SK-N-SH treated with all-trans-retinoic acid at 6 μM for 48 hours (cell line): Measurements from ENCODE around the gene MX2.

Source experiments
- GLIS3 ChIP-seq: fragments of 250-450 bp; sonication (Bioruptor Pico); IDR thresholded peaks from 2 replicates; pipeline ENCODE4 v1.5.0; 2020; ENCODE audit warnings: mild to moderate bottlenecking, moderate library complexity
- ISL1 ChIP-seq: fragments of 250-450 bp; sonication (Bioruptor Pico); IDR thresholded peaks from 2 replicates; pipeline ENCODE4 v2.1.2; 2022; ENCODE audit warnings: mild to moderate bottlenecking, moderate library complexity
- RARB ChIP-seq: fragments of 250-450 bp; sonication (Bioruptor Pico); IDR thresholded peaks from 2 replicates; pipeline ENCODE4 v1.8.0; 2021; ENCODE audit warnings: mild to moderate bottlenecking, moderate library complexity
- ZNF70 ChIP-seq: fragments of 450-650 bp; formaldehyde crosslinking; IDR thresholded peaks from 2 replicates; pipeline ENCODE4 v1.5.0; 2020; ENCODE audit warnings: mild to moderate bottlenecking, moderate library complexity
- TF ChIP-seq, protein P1 (sequence below): fragments of 250-450 bp; sonication (Bioruptor Pico); IDR thresholded peaks from 2 replicates; pipeline ENCODE4 v1.5.1; 2020; ENCODE audit warnings: low read depth, mild to moderate bottlenecking, moderate library complexity
- TF ChIP-seq, protein P2 (sequence below): fragments of 250-450 bp; sonication (Bioruptor Pico); IDR thresholded peaks from 2 replicates; pipeline ENCODE4 v1.5.0; 2020; ENCODE audit warnings: mild to moderate bottlenecking, moderate library complexity

DNA sequence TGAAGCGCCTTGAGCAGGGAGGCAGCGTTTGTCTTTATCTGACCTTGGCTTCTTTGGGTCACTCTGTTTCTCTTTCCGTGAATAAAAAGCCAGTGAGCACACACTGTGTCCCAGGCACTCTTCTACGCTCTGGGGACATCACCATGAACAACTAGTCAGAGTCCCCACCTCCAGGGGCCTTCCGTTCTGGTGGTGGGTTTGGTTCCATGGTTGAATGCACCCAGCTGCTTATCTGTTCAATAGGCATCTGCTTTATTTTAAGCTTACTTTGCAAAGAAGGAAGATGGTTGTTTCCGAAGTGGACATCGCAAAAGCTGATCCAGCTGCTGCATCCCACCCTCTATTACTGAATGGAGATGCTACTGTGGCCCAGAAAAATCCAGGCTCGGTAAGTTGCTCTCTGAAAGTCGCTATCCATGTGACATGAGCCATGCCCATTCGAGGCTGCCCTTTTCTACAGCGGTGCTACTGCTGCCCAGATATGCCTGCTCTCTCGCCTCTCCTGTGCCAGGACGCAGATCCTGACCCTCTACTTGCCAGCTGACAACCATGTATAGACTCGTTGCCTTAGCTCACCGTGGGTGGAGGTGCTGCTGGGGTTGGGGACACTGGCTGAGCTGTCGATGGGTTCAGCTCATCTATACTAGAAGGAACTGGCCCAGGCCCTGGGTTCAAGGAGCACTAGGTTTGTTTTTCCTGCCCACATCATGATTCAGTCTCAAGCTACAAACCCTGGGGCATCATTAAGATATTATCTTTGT is 70.1 kb downstream of the MX2 start:
- TF ChIP-seq GLIS3 (CRISPR knock-in tag) (no peak), ISL1 (no peak), RARB (CRISPR knock-in tag) (no peak), ZNF70 (no peak)
- TF ChIP-seq, protein P1, sequence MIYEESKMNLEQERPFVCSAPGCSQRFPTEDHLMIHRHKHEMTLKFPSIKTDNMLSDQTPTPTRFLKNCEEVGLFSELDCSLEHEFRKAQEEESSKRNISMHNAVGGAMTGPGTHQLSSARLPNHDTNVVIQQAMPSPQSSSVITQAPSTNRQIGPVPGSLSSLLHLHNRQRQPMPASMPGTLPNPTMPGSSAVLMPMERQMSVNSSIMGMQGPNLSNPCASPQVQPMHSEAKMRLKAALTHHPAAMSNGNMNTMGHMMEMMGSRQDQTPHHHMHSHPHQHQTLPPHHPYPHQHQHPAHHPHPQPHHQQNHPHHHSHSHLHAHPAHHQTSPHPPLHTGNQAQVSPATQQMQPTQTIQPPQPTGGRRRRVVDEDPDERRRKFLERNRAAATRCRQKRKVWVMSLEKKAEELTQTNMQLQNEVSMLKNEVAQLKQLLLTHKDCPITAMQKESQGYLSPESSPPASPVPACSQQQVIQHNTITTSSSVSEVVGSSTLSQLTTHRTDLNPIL (CRISPR knock-in tag), result no peak
- TF ChIP-seq, protein P2, sequence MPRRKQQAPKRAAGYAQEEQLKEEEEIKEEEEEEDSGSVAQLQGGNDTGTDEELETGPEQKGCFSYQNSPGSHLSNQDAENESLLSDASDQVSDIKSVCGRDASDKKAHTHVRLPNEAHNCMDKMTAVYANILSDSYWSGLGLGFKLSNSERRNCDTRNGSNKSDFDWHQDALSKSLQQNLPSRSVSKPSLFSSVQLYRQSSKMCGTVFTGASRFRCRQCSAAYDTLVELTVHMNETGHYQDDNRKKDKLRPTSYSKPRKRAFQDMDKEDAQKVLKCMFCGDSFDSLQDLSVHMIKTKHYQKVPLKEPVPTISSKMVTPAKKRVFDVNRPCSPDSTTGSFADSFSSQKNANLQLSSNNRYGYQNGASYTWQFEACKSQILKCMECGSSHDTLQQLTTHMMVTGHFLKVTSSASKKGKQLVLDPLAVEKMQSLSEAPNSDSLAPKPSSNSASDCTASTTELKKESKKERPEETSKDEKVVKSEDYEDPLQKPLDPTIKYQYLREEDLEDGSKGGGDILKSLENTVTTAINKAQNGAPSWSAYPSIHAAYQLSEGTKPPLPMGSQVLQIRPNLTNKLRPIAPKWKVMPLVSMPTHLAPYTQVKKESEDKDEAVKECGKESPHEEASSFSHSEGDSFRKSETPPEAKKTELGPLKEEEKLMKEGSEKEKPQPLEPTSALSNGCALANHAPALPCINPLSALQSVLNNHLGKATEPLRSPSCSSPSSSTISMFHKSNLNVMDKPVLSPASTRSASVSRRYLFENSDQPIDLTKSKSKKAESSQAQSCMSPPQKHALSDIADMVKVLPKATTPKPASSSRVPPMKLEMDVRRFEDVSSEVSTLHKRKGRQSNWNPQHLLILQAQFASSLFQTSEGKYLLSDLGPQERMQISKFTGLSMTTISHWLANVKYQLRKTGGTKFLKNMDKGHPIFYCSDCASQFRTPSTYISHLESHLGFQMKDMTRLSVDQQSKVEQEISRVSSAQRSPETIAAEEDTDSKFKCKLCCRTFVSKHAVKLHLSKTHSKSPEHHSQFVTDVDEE (CRISPR knock-in tag), result no peak
